ENCODE measurements around the gene AVPR1B.
A peak's percentile ranks its signal among the peaks of the same experiment; 100 is the strongest.

Gene AVPR1B

DNA sequence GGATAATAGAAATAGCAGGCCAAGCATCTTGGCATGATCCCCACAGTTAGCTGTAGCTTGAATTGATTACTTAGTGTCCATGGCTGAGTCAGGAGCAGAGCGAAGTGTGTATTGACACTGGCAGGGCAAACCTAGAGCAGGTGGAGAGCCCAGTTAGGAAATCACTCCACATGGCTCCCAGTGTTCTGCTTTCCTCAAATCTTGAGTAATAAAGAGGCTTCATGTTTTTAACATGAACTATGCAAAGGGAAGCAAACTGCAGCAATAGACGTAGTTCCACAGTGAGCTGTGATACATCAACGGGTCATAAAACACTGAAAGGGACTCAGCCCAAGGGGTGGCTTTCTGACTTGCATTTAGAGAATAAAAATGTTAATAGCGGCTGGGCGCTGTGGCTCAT, 35.3 kb downstream of the AVPR1B start:
- no peak overlapping the region for H3K27ac ChIP-seq (ENCODE audit: low read depth, low read length)
- H3K9ac ChIP-seq (ENCODE audit: low read length) = no peak overlapping the region
- 0 out of 2 replicates have a peak, but pooled peaks cover 7% of the 10 kb centered on the region for H3K4me1 ChIP-seq (ENCODE audit: control insufficient read depth, insufficient read depth, low read length)
- H3K27me3 ChIP-seq (ENCODE audit: control insufficient read depth, insufficient read depth, low read length) = no peaks in the 10 kb centered on the region
- H3K36me3 ChIP-seq (ENCODE audit: control insufficient read depth, insufficient read depth, low read length) = no peaks in the 10 kb centered on the region
- H3K9me3 ChIP-seq (ENCODE audit: control insufficient read depth, insufficient read depth, low read depth, low read length) = no peaks in the 10 kb centered on the region
- no peak overlapping the region for H3K4me3 ChIP-seq (ENCODE audit: low read depth, low read length)

DNA sequence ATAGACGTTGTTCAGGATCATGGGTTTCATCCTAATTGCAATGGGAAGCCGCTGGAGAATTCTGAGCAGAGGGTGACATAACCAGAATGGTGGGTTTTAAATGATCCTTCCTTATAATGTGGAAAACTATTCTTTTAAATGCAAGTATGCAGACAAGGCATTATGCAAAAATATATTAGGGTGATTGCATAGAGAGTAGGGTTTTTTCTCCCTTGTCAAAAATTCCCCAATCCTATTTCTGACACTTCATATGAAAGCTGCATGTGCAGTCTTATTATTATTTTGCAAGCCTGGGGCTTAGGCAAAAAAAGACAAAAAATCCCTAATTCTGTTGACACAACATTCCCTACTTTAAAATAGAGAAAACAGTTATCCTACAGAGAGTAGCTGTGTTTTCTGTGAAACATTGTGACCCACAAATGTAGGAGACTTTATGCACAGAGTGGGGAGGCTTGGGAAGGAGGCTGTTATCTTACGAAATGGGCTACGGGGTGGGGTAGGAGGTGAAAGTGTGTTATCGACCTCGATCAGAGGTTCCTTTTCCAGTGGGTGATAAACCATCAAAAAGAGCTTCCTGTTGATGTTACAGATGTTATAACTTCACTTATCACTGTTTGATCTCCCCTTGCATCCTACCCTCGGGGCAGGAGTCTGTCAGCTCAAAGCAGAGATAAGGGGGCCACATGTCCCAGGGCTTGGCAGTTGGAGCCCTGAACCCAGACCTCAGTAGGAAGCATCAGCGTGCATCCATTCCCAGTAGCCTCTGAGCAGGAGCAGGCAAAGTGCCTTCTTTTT, 37.0 kb downstream of the AVPR1B start:
- Histone ChIP-seq H3K27me3 (ENCODE audit: control insufficient read depth, insufficient read depth, low read length) (no peaks in the 10 kb centered on the region), H3K27ac (ENCODE audit: low read depth, low read length) (no peak overlapping the region)

DNA sequence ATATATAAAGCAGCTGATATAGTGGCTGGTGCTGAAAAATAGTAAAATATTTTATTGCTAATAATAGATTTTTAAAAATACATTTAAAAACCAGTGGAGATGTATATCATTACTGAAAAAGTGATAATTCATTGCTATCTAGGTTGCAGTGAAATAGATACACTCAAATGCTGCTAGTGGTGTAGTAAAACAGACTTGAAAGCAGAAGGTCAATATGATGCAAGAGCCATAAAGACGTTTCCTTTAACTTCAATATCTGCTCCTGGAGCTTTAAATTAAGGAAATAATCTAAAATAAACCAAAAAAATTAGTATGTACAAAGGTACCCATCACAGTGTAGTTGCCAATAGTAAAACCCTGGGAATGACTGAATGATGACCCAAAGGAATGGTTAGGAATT, 38.1 kb downstream of the AVPR1B start:
- Histone ChIP-seq H3K4me1 (ENCODE audit: control insufficient read depth, insufficient read depth, low read length) (peaks cover 22% of the 10 kb centered on the region), H3K9me3 (ENCODE audit: control insufficient read depth, insufficient read depth, low read depth, low read length) (no peaks in the 10 kb centered on the region), H3K27me3 (ENCODE audit: control insufficient read depth, insufficient read depth, low read length) (no peaks in the 10 kb centered on the region), H3K9ac (ENCODE audit: low read length) (no peak overlapping the region), H3K36me3 (ENCODE audit: control insufficient read depth, insufficient read depth, low read length) (no peaks in the 10 kb centered on the region), H3K27ac (ENCODE audit: low read depth, low read length) (no peak overlapping the region), H3K4me3 (ENCODE audit: low read depth, low read length) (no peak overlapping the region)

More for the DNA sequence above, 37.0 kb downstream of the AVPR1B start:
- H3K9me3 ChIP-seq (ENCODE audit: control insufficient read depth, insufficient read depth, low read depth, low read length) = no peaks in the 10 kb centered on the region
- H3K4me3 ChIP-seq (ENCODE audit: low read depth, low read length) = no peak overlapping the region
- no peaks in the 10 kb centered on the region for H3K36me3 ChIP-seq (ENCODE audit: control insufficient read depth, insufficient read depth, low read length)
- no peak overlapping the region for H3K9ac ChIP-seq (ENCODE audit: low read length)
- H3K4me1 ChIP-seq (ENCODE audit: control insufficient read depth, insufficient read depth, low read length) = peaks cover 15% of the 10 kb centered on the region

DNA sequence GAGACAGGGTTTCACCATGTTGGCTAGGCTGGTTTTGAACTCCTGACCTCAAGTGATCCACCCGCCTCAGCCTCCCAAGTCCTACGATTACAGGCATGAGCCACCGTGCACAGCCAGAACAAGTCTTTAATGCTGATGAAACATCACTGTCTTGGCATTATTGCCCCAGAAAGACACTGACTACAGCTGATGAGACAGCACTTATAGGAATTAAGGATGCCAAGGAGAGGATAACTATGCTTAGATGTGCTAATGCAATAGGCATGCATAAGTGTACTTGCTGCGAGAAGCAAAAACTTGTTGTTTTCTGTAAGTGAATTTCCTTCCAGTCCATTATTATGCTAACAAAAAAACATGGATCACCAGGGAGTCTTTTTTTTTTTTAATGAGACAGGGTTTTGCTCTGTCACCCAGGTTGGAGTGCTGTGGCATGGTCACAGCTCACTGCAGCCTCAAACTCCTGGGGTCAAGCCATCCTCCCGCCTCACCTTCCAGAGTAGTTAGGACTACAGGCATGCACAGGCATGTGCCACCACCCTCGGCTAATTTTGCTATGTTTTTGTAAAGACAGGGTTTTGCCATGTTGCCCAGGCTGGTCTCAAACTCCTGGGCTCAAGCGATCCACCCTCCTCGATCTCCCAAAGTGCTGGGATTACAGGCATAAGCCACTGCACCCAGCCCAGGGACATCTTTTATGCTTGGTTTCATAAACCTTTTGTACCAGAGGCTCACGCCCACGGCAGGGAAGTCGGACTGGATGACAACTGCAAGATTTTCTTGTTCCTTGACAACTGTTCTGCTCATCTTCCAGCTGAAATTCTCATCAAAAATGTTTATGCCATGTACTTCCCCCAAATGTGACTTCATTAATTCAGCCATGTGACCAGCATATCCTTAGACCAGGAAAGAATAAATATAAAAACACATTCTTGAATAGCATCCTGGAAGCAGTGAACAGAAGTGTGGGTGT, 41.1 kb downstream of the AVPR1B start:
- no peak overlapping the region for H3K27ac ChIP-seq (ENCODE audit: low read depth, low read length)

DNA sequence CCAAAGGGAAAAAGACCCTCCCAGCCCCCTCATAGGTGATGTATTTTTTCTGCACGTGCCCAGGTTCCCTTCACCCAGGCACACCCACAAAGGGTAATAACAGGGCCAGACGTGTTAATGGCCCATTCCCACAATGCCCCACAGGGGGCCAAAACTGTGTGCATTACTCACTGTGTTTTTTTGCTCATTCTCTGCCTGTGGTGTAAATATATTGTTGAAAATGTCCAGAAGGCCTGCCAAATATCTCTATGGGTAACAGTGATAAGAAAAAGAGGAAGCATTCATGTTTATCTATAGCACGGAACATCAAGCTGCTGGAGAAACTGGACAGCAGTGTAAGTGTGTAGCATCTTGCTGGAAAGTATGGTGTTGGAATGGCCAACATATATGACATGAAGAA, 42.3 kb downstream of the AVPR1B start:
- Histone ChIP-seq H3K9me3 (ENCODE audit: control insufficient read depth, insufficient read depth, low read depth, low read length) (no peaks in the 10 kb centered on the region), H3K9ac (ENCODE audit: low read length) (no peak overlapping the region), H3K27ac (ENCODE audit: low read depth, low read length) (no peak overlapping the region), H3K4me3 (ENCODE audit: low read depth, low read length) (no peak overlapping the region), H3K4me1 (ENCODE audit: control insufficient read depth, insufficient read depth, low read length) (peaks cover 22% of the 10 kb centered on the region), H3K27me3 (ENCODE audit: control insufficient read depth, insufficient read depth, low read length) (no peaks in the 10 kb centered on the region), H3K36me3 (ENCODE audit: control insufficient read depth, insufficient read depth, low read length) (no peaks in the 10 kb centered on the region)

More for the DNA sequence above, 41.1 kb downstream of the AVPR1B start:
- Histone ChIP-seq H3K4me3 (ENCODE audit: low read depth, low read length) (no peak overlapping the region), H3K4me1 (ENCODE audit: control insufficient read depth, insufficient read depth, low read length) (peaks cover 22% of the 10 kb centered on the region), H3K27me3 (ENCODE audit: control insufficient read depth, insufficient read depth, low read length) (no peaks in the 10 kb centered on the region), H3K36me3 (ENCODE audit: control insufficient read depth, insufficient read depth, low read length) (no peaks in the 10 kb centered on the region), H3K9me3 (ENCODE audit: control insufficient read depth, insufficient read depth, low read depth, low read length) (no peaks in the 10 kb centered on the region), H3K9ac (ENCODE audit: low read length) (peak overlapping the region; percentile 9)

DNA sequence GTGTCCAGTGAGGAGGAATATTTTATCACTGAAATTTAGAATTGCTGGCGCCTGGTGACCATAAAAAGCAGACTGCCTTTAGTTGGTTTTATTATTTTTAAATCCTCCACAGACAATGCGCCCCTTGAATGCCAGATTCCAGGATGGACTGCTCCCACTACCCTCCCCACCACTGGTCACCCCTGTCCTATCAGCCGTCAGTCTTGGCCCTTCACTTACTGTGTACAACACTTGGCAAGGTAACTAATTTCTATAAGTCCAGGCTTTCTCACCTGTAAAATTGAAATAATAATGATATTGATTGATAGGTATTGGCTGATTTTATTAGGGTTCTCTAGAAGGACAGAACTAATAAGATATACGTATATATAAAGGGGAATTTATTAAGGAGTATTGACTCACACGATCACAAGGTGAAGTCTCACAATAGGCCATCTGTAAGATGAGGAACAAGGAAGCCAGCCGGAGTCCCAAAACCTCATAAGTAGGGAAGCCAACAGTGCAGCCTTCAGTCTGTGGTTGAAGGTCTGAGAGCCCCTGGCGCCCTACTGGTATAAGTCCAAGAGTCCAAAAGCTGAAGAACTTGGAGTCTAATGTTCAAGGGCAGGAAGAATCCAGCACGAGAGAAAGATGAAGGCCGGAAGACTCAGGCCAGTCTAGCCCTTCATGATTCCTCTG, 46.4 kb downstream of the AVPR1B start:
- Histone ChIP-seq H3K9ac (ENCODE audit: low read length) (no peak overlapping the region), H3K4me3 (ENCODE audit: low read depth, low read length) (no peak overlapping the region), H3K9me3 (ENCODE audit: control insufficient read depth, insufficient read depth, low read depth, low read length) (no peaks in the 10 kb centered on the region), H3K27me3 (ENCODE audit: control insufficient read depth, insufficient read depth, low read length) (no peaks in the 10 kb centered on the region), H3K36me3 (ENCODE audit: control insufficient read depth, insufficient read depth, low read length) (no peaks in the 10 kb centered on the region), H3K27ac (ENCODE audit: low read depth, low read length) (no peak overlapping the region), H3K4me1 (ENCODE audit: control insufficient read depth, insufficient read depth, low read length) (peaks cover 8% of the 10 kb centered on the region)

DNA sequence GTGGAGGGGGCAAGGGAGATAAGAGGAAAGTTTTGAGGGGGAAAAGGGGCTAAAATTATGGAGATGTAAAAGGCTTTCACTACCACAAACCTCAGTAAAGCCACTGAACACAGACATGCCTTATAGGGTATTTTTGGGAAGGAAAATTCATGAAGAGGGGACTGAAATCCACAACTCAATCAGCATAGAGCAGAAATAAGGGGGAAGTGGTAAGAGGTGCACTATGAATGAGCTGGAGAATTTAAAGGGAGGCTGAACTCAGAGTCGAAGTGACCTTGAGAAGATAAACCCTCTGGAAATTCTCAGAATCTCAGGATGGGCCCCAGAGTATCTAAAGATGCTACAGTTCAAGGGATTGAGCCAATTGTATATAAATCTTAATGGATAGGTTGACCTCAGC, 48.9 kb downstream of the AVPR1B start:
- Histone ChIP-seq H3K27ac (ENCODE audit: low read depth, low read length) (no peak overlapping the region), H3K36me3 (ENCODE audit: control insufficient read depth, insufficient read depth, low read length) (no peaks in the 10 kb centered on the region), H3K9me3 (ENCODE audit: control insufficient read depth, insufficient read depth, low read depth, low read length) (peaks cover under 1% of the 10 kb centered on the region; the same call in 1 of the 2 replicates), H3K4me3 (ENCODE audit: low read depth, low read length) (no peak overlapping the region), H3K27me3 (ENCODE audit: control insufficient read depth, insufficient read depth, low read length) (no peaks in the 10 kb centered on the region), H3K4me1 (ENCODE audit: control insufficient read depth, insufficient read depth, low read length) (no peaks in the 10 kb centered on the region), H3K9ac (ENCODE audit: low read length) (no peak overlapping the region)

DNA sequence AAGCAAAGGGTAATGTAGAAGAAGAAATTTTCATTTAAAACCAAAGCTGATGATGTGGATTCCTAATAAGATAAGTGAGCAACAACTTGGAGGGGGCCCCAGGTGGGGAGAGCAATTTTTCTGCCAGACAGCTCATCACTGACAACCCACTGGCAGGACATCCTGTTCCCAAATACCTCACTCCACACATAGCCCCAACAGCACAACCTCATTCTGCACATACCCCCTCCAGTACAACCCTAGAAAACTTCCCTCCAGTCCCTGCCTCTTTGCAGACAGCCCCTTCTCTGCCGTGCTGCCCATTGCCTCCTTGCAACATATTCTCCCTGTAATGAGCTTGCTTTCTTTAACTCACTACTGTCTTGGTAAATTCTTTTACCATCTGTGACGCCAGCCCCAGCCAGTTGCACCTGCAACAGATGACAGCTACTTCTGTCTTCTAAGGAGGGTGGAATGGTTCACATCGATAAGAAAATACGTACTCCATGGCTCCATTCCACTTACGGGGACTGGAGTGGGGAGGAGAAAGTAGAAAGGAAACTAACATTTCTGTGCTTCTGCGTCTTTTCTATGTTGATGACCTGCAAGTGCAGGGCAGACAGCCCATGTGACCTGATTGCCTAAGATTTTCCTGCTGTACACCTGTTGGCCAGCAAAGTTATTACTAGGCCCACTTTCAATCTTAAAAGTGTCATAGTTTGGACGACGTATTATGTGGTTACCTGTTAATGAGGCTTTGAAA, 49.5 kb downstream of the AVPR1B start:
- Histone ChIP-seq H3K36me3 (ENCODE audit: control insufficient read depth, insufficient read depth, low read length) (no peaks in the 10 kb centered on the region), H3K27me3 (ENCODE audit: control insufficient read depth, insufficient read depth, low read length) (no peaks in the 10 kb centered on the region), H3K9me3 (ENCODE audit: control insufficient read depth, insufficient read depth, low read depth, low read length) (peaks cover 7% of the 10 kb centered on the region), H3K4me3 (ENCODE audit: low read depth, low read length) (no peak overlapping the region), H3K27ac (ENCODE audit: low read depth, low read length) (no peak overlapping the region), H3K9ac (ENCODE audit: low read length) (no peak overlapping the region), H3K4me1 (ENCODE audit: control insufficient read depth, insufficient read depth, low read length) (no peaks in the 10 kb centered on the region)

DNA sequence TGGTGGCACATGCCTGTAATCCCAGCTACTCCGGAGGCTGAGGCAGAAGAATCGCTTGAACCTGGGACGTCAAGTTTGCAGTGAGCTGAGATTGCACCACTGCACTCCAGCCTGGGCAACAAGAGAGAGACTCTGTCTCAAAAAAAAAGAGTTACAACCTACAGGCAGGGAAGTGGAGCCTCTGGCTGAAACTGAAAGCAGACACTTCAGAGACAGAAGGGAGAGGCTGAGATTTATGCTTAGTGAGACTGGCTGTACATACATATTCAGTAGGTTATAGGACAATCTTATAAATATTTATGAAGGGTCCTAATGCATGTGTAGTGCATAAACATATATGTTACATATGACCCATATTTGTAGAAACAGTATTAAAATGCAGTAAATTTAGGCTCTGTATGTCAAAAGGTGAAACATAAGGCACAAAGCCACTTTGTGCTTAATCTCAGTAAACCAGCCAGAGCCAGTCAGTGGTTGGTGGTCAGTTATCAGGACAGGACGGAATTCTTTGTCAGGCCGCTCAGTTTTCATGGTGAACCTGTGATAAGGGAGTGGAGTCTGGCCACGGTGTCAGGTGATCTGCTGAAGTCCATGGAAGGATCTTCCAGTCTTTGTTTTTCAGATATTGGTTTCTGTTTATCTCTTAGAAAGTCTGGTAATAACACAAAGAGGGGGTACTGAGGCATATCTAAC, 50.6 kb downstream of the AVPR1B start:
- Histone ChIP-seq H3K4me1 (ENCODE audit: control insufficient read depth, insufficient read depth, low read length) (no peaks in the 10 kb centered on the region), H3K27me3 (ENCODE audit: control insufficient read depth, insufficient read depth, low read length) (no peaks in the 10 kb centered on the region), H3K27ac (ENCODE audit: low read depth, low read length) (no peak overlapping the region), H3K9me3 (ENCODE audit: control insufficient read depth, insufficient read depth, low read depth, low read length) (peaks cover 13% of the 10 kb centered on the region), H3K36me3 (ENCODE audit: control insufficient read depth, insufficient read depth, low read length) (no peaks in the 10 kb centered on the region), H3K9ac (ENCODE audit: low read length) (no peak overlapping the region), H3K4me3 (ENCODE audit: low read depth, low read length) (no peak overlapping the region)
